Measurements from ENCODE around the gene USP46.

- TF ChIP-seq KDM5A (IDR thresholded peaks at IDR 0.05; ENCODE audit: low read length) = no peak
- no peak for TF ChIP-seq CTCF (IDR thresholded peaks at IDR 0.05; ENCODE audit: control extremely low read depth in 1 of 3, insufficient read depth in 1 of 3, low read depth in 1 of 3, low read length in 3 of 3)
- no peak for TF ChIP-seq ATF3 (IDR thresholded peaks at IDR 0.05; ENCODE audit: insufficient read depth, low read depth, low read length)
- TF ChIP-seq CHD1 (IDR thresholded peaks at IDR 0.05; ENCODE audit: low read depth, low read length) = no peak
- no peak for TF ChIP-seq CREB1 (IDR thresholded peaks at IDR 0.05)
- no peak for TF ChIP-seq CBX5 (IDR thresholded peaks at IDR 0.05; ENCODE audit: low read depth, low read length)
- no peak for TF ChIP-seq GABPA (IDR thresholded peaks at IDR 0.05; ENCODE audit: borderline replicate concordance, insufficient read depth, low read length)
- TF ChIP-seq FOSL1 (IDR thresholded peaks at IDR 0.05; ENCODE audit: insufficient read depth, low read depth, low read length) = no peak
Observed at GRCh38 chr4:52574036-52574435, 85.1 kb downstream of the USP46 start.
